SK-N-SH (cell line): ENCODE measurements around the gene ZNF677.
"Not testable (repeated sequence)": the region's sequence is repeated elsewhere in the genome, so short reads cannot be mapped to it uniquely, and the experiment has no call there.

Experiments used
- CHD2 ChIP-seq: fragments of 150-350 bp; IDR thresholded peaks from 2 replicates; pipeline ENCODE4 v1.6.1; 2018; ENCODE audit warnings: low read length; ENCODE audit not compliant: partially characterized antibody
- CTCF ChIP-seq: fragments of 200-600 bp; sonication (generic); IDR thresholded peaks from 2 replicates; pipeline ENCODE4 v1.6.1; 2017; ENCODE audit warnings: antibody characterized with exemption, mild to moderate bottlenecking, moderate library complexity
- EP300 ChIP-seq, 2 experiments: IDR thresholded peaks; 2 replicates each; pipeline versions ENCODE4 v1.4.0 to v1.6.1; 2012; ENCODE audit warnings: borderline replicate concordance in 1 of 2, low read depth in 1 of 2, low read length in 1 of 2
- POLR2AphosphoS5 ChIP-seq: IDR thresholded peaks from 2 replicates; pipeline ENCODE4 v1.6.1; 2012; ENCODE audit warnings: low read depth, low read length
- TAF1 ChIP-seq: IDR thresholded peaks from 2 replicates; pipeline ENCODE4 v1.6.1; 2012; ENCODE audit warnings: low read depth, mild to moderate bottlenecking, low read length, moderate library complexity, borderline replicate concordance
- YY1 ChIP-seq: IDR thresholded peaks from 2 replicates; pipeline ENCODE4 v1.4.0; 2012; ENCODE audit warnings: low read depth, mild to moderate bottlenecking

GRCh38 chr19:53222716-53223115 is 32.0 kb downstream of the ZNF677 start:
- not testable (repeated sequence) for TF ChIP-seq CTCF; YY1; TAF1; CHD2; POLR2AphosphoS5; EP300 (IDR thresholded peaks at IDR 0.05; ENCODE audit: borderline replicate concordance in 1 of 2, low read depth in 1 of 2, low read length in 1 of 2)
